Neuronal stem cell (in vitro differentiated cells): ENCODE data around the gene MDP1.
"Not testable (repeated sequence)": the region's sequence is repeated elsewhere in the genome, so short reads cannot be mapped to it uniquely, and the experiment has no call there.

Source experiments
- DNase-seq: peaks from one replicate; pipeline ENCODE4 v3.0.0-alpha.2; 2013; ENCODE audit warnings: low spot score
- H2AFZ ChIP-seq: one replicate; pipeline ENCODE4 v1.6.1; 2013; ENCODE audit warnings: mild to moderate bottlenecking, low read length, inconsistent platforms
- H2AK5ac ChIP-seq: 2 replicates; pipeline ENCODE4 v1.6.1; 2013; ENCODE audit warnings: low read depth, mild to moderate bottlenecking, inconsistent platforms, low read length, moderate library complexity, mixed read lengths
- H2BK120ac ChIP-seq: 2 replicates; pipeline ENCODE4 v1.6.1; 2013; ENCODE audit warnings: low read depth, mild to moderate bottlenecking, inconsistent platforms, low read length, moderate library complexity, mixed read lengths
- H2BK12ac ChIP-seq: one replicate; pipeline ENCODE4 v1.6.1; 2013; ENCODE audit warnings: low read length, inconsistent platforms
- H2BK15ac ChIP-seq: 2 replicates; pipeline ENCODE4 v1.6.1; 2013; ENCODE audit warnings: mild to moderate bottlenecking, low read length, inconsistent platforms, mixed read lengths
- H2BK5ac ChIP-seq: one replicate; pipeline ENCODE4 v1.6.1; 2013; ENCODE audit warnings: inconsistent platforms, mild to moderate bottlenecking, low read length, moderate library complexity
- H3K14ac ChIP-seq: one replicate; pipeline ENCODE4 v1.6.1; 2013; ENCODE audit warnings: low read length, inconsistent platforms
- H3K18ac ChIP-seq: 2 replicates; pipeline ENCODE4 v1.6.1; 2013; ENCODE audit warnings: low read length, inconsistent platforms
- H3K23ac ChIP-seq: 2 replicates; pipeline ENCODE4 v1.6.1; 2013; ENCODE audit warnings: low read depth, mild to moderate bottlenecking, mixed read lengths, low read length, inconsistent platforms; ENCODE audit not compliant: poor library complexity
- H3K27ac ChIP-seq: replicated peaks from 3 replicates; pipeline ENCODE4 v1.5.1; 2013; ENCODE audit warnings: low read length, inconsistent platforms
- H3K27me3 ChIP-seq, 3 experiments: 2 replicates each; pipeline ENCODE4 v1.6.1; 2013; ENCODE audit warnings: low read length in 3 of 3, mild to moderate bottlenecking in 2 of 3, inconsistent platforms in 1 of 3, low read depth in 1 of 3, mixed read lengths in 1 of 3, moderate library complexity in 1 of 3; ENCODE audit not compliant: control insufficient read depth in 3 of 3, insufficient read depth in 3 of 3
- H3K36me3 ChIP-seq, 2 donors: replicated peaks in 1 of 2; 2 replicates each; pipeline ENCODE4 v1.6.1; 2013; ENCODE audit warnings: low read length in 2 of 2; ENCODE audit not compliant: control insufficient read depth in 2 of 2, insufficient read depth in 2 of 2
- H3K4ac ChIP-seq: 2 replicates; pipeline ENCODE4 v1.6.1; 2013; ENCODE audit warnings: inconsistent platforms, mild to moderate bottlenecking, low read length, moderate library complexity
- H3K4me1 ChIP-seq, 2 donors: 1 replicate in 1 of 2; 2 replicates in 1 of 2; pipeline ENCODE4 v1.6.1; 2013; ENCODE audit warnings: low read length in 2 of 2, low read depth in 1 of 2; ENCODE audit not compliant: control insufficient read depth in 2 of 2, insufficient read depth in 1 of 2
- H3K4me2 ChIP-seq: one replicate; pipeline ENCODE4 v1.6.1; 2013; ENCODE audit warnings: mild to moderate bottlenecking, low read length, inconsistent platforms; ENCODE audit not compliant: insufficient read depth, poor library complexity, severe bottlenecking
- H3K4me3 ChIP-seq, 2 donors: 2 replicates each; pipeline ENCODE4 v1.5.1; 2013; ENCODE audit warnings: low read length in 2 of 2, mild to moderate bottlenecking in 2 of 2, inconsistent platforms in 1 of 2, moderate library complexity in 1 of 2
- H3K79me1 ChIP-seq: one replicate; pipeline ENCODE4 v1.6.1; 2013; ENCODE audit warnings: low read depth, mild to moderate bottlenecking, inconsistent platforms, low read length, moderate library complexity
- H3K9ac ChIP-seq: one replicate; pipeline ENCODE4 v1.6.1; 2013; ENCODE audit warnings: mild to moderate bottlenecking, low read depth, low read length, inconsistent platforms; ENCODE audit not compliant: poor library complexity
- H3K9me3 ChIP-seq, 2 donors: replicated peaks in 1 of 2; 2 replicates each; pipeline versions ENCODE3 to v1.6.1; 2013; ENCODE audit warnings: low read length in 2 of 2, mild to moderate bottlenecking in 2 of 2, inconsistent platforms in 1 of 2, low read depth in 1 of 2, mixed read lengths in 1 of 2, moderate library complexity in 1 of 2; ENCODE audit not compliant: control insufficient read depth in 2 of 2, insufficient read depth in 1 of 2
- H4K8ac ChIP-seq: one replicate; pipeline ENCODE4 v1.6.1; 2013; ENCODE audit warnings: low read depth, mild to moderate bottlenecking, inconsistent platforms, low read length, moderate library complexity
- H4K91ac ChIP-seq: one replicate; pipeline ENCODE4 v1.6.1; 2013; ENCODE audit warnings: low read length, low read depth, mild to moderate bottlenecking, inconsistent platforms; ENCODE audit not compliant: poor library complexity
- WGBS, 2 donors: extraction: QIAGEN DNeasy Blood & Tissue Kit; methylation state at CpG; one replicate each; pipeline ENCODE4 v1.1.7; 2013; ENCODE audit warnings: missing lambda C conversion rate in 2 of 2, mixed read lengths in 1 of 2; ENCODE audit not compliant: insufficient read length in 2 of 2, insufficient replicate concordance in 1 of 2; ENCODE audit errors: extremely low coverage in 2 of 2; 5-methylcytosine and 5-hydroxymethylcytosine counted together

MDP1 gene

GRCh38 chr14:24224618-24225071 lies 8.8 kb upstream of the MDP1 start:
- H3K27ac ChIP-seq, result no peak overlapping the region
- H3K9me3 ChIP-seq, result no peaks in the 10 kb centered on the region
- no peak overlapping the region for H2BK120ac ChIP-seq
- H2AFZ ChIP-seq, result no peak overlapping the region
- H4K91ac ChIP-seq, result no peak overlapping the region
- no peak for DNase-seq
- no peak overlapping the region for H3K4me3 ChIP-seq
- no peaks in the 10 kb centered on the region for H3K4me1 ChIP-seq
- H2BK12ac ChIP-seq, result no peak overlapping the region
- H3K23ac ChIP-seq, result no peak overlapping the region
- H3K18ac ChIP-seq, result no peak overlapping the region
- H4K8ac ChIP-seq, result no peak overlapping the region
- no peaks in the 10 kb centered on the region for H3K27me3 ChIP-seq
- H2BK5ac ChIP-seq, result no peak overlapping the region
- H3K79me1 ChIP-seq, result peaks cover 2% of the 10 kb centered on the region
- H2AK5ac ChIP-seq, result no peak overlapping the region
- no peak overlapping the region for H3K4me2 ChIP-seq
- no peak overlapping the region for H3K4ac ChIP-seq
- WGBS, 2 donors, result no CpG with 5 or more reads among the region's 7 CpGs
- H2BK15ac ChIP-seq, result no peak overlapping the region
- H3K9ac ChIP-seq, result no peak overlapping the region
- peaks cover 2 to 36% of the 10 kb centered on the region in 2 donors for H3K36me3 ChIP-seq
- H3K14ac ChIP-seq, result no peak overlapping the region

- not testable (repeated sequence) for H3K4me1 ChIP-seq, H3K4me2 ChIP-seq, H3K27ac ChIP-seq, DNase-seq, H2BK15ac ChIP-seq, H2AFZ ChIP-seq, H2AK5ac ChIP-seq, H3K14ac ChIP-seq, H3K4me3 ChIP-seq, H3K23ac ChIP-seq, H3K79me1 ChIP-seq, H4K8ac ChIP-seq, H3K4ac ChIP-seq, H2BK12ac ChIP-seq, H3K27me3 ChIP-seq, H2BK5ac ChIP-seq, H2BK120ac ChIP-seq, H3K18ac ChIP-seq, H3K9me3 ChIP-seq, H4K91ac ChIP-seq, H3K9ac ChIP-seq
- no CpG with 5 or more reads among the region's 4 CpGs for WGBS, 2 donors
- H3K36me3 ChIP-seq, result peaks cover 1 to 30% of the 10 kb centered on the region in 2 donors
Observed at GRCh38 chr14:24222987-24223386, 7.1 kb upstream of the MDP1 start.

GRCh38 chr14:24219521-24219920 lies 3.7 kb upstream of the MDP1 start:
- no peak overlapping the region for H3K23ac ChIP-seq
- H3K9me3 ChIP-seq, result no peaks in the 10 kb centered on the region
- H3K36me3 ChIP-seq, result peaks cover 5 to 18% of the 10 kb centered on the region in 2 donors
- H3K14ac ChIP-seq, result no peak overlapping the region
- no peak overlapping the region for H3K18ac ChIP-seq
- H2BK5ac ChIP-seq, result no peak overlapping the region
- no peak overlapping the region for H3K27ac ChIP-seq
- DNase-seq, result no peak
- no peak overlapping the region for H3K4me3 ChIP-seq
- WGBS, 2 donors, result no CpG with 5 or more reads among the region's 3 CpGs
- H2AK5ac ChIP-seq, result no peak overlapping the region
- H2AFZ ChIP-seq, result no peak overlapping the region
- H3K9ac ChIP-seq, result no peak overlapping the region
- H3K4ac ChIP-seq, result no peak overlapping the region
- H2BK120ac ChIP-seq, result no peak overlapping the region
- H4K91ac ChIP-seq, result no peak overlapping the region
- H4K8ac ChIP-seq, result no peak overlapping the region
- H3K4me2 ChIP-seq, result no peak overlapping the region
- H2BK12ac ChIP-seq, result no peak overlapping the region
- H3K27me3 ChIP-seq, result no peaks in the 10 kb centered on the region
- H3K79me1 ChIP-seq, result peaks cover 2% of the 10 kb centered on the region
- H3K4me1 ChIP-seq, result peaks cover 2% of the 10 kb centered on the region in 2 donors
- no peak overlapping the region for H2BK15ac ChIP-seq

- Histone ChIP-seq H2AFZ (no peak overlapping the region), H3K9me3 (no peaks in the 10 kb centered on the region), H2AK5ac (no peak overlapping the region), H3K4me3 (no peak overlapping the region), H3K79me1 (peaks cover 2% of the 10 kb centered on the region), H3K27me3 (no peaks in the 10 kb centered on the region), H3K9ac (no peak overlapping the region), H3K14ac (no peak overlapping the region), H3K27ac (no peak overlapping the region), H2BK15ac (no peak overlapping the region), H3K4me2 (no peak overlapping the region), H3K4me1 (peaks cover 2% of the 10 kb centered on the region in 2 donors), H3K23ac (no peak overlapping the region), H3K18ac (no peak overlapping the region), H4K8ac (no peak overlapping the region), H2BK120ac (no peak overlapping the region), H2BK12ac (no peak overlapping the region), H2BK5ac (no peak overlapping the region), H3K36me3 (peaks cover 5 to 21% of the 10 kb centered on the region in 2 donors), H3K4ac (no peak overlapping the region), H4K91ac (no peak overlapping the region)
- DNase-seq, result no peak
- no CpG with 5 or more reads among the region's 4 CpGs for WGBS, 2 donors
Observed at GRCh38 chr14:24219080-24219479, 3.2 kb upstream of the MDP1 start.
